HG03354 (cell line): Measurements from ENCODE around the gene ZFP36.

Experiments
- ATAC-seq: cut with Tn5 transposase; IDR thresholded peaks from one replicate; pipeline ENCODE4 v1.9.1; 2021; ENCODE audit warnings: mild to moderate bottlenecking; ENCODE audit not compliant: unreplicated experiment, poor library complexity, severe bottlenecking

The ZFP36 gene

DNA sequence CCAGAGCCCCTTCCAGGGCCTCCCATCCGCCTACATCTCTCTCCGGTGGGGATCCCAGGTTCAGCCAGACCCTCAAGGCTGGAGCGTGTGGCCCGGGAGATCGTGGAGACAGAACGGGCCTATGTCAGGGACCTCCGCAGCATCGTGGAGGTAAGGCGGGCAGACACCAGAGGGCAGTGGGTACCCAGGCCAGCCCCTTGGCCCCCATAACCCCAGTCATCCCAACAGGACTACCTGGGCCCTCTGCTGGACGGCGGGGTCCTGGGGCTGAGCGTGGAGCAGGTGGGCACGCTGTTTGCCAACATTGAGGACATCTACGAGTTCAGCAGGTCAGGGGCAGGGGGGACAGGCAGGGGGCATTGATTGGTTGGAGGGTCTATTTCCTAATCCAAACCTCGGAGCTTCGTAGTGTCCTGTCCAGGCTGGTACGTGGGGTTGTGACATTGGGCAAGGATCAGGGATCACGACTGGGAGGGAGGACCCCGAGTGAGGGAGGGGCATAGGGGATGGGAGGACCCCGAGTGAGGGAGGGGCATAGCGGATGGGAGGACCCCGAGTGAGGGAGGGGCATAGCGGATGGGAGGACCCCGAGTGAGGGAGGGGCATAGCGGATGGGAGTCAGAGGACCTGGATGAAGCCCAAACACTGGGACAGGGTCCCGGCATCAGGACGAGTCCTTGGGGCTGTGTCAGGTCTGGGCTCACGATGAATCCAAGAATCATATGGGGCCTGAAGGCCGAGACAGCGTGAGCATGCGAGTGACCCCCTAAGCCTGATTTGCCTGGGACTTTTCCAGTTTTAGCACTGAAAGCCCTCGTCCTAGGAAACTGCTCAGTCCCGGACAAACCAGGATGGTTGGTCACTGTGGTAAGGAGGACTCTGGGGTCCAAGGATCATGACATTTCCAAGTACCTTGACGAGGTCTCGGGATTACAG lies 8.7 kb downstream of the ZFP36 start:
- no peak for ATAC-seq

DNA sequence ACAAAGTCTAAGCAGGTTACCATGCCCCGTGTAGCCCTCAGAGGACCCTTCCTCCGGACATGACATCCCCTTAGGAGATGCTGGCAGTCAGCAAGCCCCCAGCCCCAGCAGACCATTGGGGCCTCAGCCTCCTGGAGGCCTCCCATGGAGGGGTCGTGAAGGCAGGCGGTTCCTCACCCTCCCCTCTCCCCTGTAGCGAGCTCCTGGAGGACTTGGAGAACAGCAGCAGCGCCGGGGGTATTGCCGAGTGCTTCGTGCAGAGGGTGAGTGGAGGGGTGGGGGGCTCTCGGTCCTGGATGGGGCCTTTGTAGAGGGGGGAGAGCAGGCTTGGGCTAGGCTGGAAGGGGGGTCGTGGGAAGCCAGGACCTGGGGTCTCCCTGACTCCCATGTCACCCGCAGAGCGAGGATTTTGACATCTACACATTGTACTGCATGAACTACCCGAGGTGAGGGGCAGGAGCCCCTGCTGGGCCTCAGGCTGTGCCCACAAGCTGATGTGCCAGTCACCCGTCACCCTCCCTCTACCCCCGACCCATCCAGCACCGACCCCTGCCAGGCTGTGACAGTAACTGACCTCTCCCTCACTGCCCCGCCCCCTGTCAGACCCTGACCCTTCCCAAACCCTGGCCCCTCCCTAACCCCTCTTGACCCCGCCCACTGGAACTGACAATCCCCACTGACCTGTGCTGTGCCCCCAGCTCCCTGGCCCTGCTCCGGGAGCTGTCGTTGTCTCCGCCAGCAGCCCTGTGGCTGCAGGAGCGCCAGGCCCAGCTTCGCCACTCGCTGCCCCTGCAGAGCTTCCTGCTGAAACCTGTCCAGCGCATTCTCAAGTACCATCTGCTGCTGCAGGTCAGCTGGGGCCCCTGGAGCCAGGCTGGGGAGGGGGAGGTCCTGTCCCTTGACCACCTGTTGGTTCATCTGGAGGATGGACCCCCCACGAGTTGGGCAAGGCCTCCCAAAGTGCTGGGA lies 9.8 kb downstream of the ZFP36 start:
- ATAC-seq, result no peak

DNA sequence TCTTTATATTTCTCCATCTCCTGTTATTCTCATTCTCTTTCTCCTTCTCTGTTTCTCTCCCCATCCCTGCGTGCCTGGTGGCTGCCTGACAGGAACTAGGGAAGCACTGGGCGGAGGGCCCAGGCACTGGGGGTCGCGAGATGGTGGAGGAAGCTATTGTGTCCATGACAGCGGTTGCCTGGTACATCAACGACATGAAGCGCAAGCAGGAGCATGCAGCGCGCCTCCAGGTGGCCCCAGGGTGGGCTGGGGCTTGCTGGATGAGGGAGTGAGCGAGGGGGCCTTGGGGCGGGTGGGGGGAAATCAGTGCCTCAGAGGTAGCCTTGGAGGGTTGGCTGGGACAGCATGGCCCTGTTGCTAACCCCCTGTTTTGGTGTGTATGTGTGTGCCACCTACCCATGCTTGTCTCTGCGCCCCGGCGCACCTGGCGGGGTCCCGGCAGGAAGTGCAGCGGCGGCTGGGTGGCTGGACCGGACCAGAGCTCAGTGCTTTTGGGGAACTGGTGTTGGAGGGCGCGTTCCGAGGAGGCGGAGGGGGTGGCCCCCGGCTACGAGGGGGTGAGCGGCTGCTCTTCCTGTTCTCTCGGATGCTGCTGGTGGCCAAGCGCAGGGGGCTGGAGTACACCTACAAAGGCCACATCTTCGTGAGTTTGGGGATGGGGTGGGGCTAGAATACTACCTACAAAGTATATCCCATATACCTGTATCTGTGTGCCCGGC lies 11.0 kb downstream of the ZFP36 start:
- ATAC-seq, result no peak

DNA sequence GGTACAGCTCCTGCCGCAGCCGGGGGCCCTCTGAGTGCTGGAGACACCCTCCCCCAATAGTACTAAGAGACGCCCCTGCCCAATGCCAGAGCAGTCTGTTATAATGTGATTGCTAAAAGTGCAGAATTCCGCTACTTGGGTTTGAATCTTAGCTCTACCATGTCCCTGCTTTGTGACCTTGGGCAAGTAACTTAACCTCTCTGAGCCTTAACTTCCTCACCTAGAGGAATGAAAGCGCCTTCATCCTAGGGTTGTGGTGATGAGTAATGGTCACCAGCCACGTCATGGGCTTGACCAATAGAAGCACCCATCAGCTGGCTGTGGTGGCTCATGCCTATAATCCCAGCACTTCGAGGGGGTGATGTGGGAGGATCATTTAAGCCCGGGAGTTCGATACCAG lies 12.4 kb downstream of the ZFP36 start:
- ATAC-seq, result no peak

DNA sequence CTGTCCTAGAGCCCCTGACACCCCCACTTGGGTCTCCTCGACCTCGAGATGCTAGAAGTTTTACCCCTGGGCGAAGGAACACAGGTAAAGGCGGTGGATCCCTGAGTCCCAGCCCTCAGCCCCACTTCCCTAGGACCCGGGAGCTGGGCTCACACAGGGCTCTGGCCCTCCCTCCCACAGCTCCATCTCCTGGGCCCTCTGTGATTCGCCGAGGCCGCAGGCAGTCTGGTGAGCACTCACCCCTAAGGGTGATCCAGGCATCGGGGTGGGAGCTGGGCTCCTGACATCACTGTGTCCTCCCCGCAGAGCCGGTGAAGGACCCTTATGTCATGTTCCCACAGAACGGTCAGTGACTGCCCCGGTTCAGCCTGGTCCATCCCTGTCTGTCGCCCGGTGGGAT lies 14.1 kb downstream of the ZFP36 start:
- ATAC-seq, result no peak

DNA sequence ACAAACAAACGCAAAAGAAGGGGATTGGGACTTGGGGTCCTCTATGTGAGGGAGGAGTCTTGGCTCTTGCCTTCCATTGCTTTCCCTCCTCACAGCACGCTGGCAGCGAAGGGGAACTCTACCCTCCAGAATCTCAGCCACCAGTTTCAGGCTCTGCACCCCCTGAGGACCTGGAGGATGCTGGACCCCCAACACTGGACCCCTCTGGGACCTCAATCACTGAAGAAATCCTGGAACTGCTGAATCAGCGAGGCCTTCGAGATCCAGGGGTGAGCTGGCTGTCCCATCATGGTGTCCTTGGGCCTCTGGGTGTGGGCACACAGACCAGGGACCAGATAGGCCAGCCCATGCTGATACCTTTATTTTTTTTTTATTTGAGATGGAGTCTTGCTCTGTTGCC lies 15.4 kb downstream of the ZFP36 start:
- ATAC-seq, result no peak

DNA sequence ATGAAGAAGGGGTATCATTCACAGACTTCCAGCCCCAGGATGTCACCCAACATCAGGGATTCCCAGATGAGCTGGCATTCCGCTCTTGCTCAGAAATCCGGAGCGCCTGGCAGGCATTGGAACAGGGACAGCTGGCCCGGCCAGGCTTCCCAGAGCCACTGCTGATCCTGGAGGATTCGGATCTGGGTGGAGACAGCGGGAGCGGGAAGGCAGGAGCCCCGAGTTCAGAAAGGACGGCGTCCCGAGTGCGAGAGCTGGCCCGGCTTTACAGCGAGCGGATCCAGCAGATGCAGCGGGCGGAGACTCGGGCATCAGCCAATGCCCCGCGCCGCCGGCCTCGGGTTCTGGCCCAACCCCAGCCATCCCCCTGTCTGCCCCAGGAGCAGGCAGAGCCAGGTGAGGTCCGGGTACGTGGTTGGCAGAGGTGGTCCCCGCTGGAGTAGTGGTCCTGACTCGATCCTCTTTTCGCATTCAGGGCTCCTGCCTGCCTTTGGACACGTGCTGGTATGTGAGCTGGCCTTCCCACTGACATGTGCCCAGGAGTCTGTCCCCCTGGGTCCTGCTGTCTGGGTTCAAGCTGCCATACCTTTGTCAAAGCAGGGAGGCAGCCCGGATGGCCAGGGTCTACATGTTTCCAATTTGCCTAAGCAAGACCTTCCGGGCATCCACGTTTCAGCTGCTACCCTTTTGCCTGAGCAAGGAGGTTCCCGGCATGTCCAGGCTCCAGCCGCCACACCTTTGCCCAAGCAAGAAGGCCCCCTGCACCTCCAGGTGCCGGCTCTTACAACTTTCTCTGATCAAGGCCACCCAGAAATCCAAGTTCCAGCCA lies 16.8 kb downstream of the ZFP36 start:
- ATAC-seq, result no peak

DNA sequence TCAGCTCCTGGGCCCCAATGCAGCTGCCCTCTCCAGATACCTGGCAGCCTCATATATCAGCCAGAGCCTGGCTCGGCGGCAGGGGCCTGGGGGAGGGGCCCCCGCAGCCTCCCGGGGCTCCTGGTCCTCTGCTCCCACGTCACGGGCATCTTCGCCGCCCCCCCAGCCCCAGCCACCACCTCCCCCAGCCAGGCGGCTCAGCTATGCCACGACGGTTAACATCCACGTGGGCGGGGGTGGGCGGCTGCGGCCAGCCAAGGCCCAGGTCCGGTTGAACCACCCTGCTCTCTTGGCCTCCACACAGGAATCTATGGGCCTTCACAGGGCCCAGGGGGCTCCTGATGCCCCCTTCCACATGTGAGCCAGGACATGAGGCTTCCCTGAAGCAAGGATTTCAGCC lies 18.3 kb downstream of the ZFP36 start:
- no peak for ATAC-seq

DNA sequence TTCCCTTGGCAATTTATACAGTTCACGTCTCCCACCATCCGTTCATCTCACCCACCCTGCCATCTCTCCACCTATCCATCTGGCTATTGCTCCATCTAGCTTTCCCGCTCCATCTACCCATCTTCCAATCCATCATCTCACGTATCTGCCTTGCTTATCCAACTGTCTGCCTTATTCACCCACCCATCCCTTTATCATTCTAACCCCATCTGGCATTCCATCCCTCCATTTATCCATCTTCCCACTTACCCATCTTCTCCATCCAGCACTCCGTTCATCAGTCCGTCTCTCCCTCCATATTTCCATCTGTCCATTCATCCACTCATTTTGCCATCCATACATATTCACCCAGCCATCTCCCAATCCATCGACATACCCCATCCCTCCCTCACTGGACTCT lies 19.1 kb downstream of the ZFP36 start:
- ATAC-seq, result no peak

DNA sequence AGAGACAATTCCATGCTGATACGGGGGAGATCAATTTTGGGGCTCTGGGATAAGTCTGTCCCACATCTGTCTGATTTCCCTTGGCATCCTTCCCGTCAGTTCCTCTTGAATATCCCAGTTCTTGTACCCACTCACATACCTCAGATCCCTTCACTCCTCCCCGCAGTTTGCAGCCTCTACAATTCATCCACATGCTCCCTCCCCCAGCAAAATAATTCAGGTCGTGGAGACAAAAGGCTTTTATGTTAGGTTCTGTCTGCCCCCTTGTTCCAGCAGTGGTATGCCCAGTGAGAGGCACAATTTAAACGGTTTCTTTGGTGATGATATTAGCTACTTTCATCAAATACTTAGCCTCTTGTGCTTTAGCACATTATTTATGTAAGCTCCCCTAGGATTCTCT lies 19.5 kb downstream of the ZFP36 start:
- no peak for ATAC-seq

DNA sequence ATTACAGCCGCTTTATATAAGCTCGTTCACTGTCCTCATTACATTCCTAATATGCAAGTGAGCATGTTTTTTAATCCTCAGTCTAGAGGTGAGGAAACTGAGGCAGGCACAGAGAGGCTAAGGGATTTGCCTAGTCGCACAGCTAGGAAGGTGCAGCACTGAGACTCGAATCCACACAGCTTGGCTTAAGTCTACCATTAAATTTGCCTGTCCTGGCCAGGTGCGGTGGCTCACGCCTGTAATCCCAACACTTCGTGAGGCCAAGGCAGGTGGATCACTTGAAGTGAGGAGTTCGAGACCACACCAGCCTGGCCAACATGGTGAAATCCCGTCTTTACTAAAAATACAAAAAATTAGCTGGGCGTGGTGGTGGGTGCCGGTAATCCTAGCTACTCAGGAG lies 21.1 kb downstream of the ZFP36 start:
- ATAC-seq, result no peak

DNA sequence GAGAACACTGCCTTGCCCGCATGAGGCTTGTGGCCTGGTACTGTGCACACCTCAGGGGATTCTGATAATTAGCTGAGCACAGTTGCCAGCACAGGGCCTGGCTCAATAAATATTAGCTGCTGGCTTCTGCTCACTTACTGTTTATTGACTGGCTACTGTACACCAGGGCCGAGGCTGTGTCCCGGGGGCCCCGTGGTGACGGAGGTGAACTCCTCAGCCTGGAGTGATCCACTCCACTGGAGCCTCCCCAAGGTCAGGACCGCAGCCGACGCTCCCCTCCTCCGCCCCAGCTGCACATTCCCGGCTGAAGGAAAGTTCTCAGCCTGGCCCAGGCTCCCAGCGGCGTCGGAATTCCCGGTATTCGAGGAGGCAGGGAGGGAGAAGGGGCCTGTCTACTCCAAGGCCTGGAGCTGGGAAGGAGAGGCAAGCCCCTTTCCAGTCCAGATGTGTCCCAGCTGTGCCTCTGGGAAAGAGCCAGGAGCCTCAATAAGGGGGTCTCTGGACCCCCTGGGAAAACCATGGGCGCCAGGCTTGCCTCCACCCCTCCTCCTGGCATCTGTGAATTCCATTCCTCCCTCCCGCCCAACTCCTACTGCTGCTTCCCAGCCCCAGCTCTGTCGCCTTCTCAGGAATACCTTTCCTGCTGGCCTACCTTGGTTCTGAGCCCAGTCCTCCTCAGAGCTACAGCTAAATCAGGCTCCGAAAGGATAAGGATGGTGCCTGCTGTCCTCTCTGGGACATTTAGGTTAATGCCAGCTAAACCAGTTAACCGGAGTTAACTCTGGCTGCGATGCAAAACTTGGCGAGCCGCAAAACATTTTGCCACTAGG lies 21.9 kb downstream of the ZFP36 start:
- no peak for ATAC-seq

DNA sequence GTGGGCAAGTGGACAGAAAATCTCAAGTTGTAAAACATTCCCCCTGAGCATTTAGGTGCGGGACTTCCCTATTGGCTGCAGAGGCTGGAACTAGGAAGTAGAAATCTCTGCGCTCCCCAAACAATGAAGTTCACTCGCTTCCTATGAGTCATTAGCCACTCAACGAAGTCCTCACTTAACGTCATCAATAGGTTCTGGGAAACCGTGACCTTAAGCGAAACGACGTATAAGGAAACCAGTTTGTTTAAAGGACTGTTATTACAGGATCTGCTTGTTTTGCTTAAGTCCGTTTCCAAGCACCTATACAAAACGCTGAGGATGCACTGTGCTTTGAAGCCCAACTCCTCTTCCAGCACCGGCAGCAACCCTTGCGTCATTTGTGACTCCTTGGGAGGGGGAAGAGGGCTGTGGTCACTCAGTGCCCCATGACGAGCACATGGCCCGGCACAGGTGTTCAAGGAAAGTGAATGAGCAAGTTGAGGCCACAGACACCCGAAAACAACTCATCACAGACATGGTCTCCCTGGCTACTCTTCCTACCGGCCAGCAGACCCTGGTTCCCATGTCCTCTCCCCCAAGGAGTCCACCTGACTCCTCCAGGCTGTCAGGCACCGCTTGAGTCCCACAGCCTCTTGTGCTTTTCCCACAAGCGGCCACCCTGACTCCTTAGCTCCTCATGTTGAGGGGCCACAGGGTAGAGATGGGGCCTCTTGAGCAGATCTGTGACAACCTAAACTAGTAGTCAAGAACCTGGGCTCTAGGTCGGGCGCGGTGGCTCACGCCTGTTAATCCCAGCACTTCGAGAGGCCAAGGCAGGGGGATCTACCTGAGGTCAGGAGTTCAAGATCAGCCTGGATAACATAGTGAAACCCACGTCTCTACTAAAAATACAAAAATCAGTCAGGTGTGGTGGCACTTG lies 24.3 kb downstream of the ZFP36 start:
- no peak for ATAC-seq

DNA sequence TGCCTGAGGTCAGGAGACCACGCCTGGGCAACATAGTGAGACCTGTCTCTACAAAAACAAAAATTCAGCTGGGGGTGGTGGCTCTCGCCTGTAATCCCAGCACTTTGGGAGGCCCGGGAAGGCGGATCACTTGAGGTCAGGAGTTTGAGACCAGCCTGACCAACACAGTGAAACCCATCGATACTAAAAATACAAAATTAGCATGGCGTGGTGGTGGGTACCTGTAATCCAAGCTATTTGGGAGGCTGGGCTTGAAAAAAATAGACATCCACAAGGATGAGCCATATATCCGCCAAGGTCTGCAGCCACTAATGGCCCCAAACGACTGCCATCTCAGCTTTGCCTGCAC lies 26.0 kb downstream of the ZFP36 start:
- ATAC-seq, result no peak

DNA sequence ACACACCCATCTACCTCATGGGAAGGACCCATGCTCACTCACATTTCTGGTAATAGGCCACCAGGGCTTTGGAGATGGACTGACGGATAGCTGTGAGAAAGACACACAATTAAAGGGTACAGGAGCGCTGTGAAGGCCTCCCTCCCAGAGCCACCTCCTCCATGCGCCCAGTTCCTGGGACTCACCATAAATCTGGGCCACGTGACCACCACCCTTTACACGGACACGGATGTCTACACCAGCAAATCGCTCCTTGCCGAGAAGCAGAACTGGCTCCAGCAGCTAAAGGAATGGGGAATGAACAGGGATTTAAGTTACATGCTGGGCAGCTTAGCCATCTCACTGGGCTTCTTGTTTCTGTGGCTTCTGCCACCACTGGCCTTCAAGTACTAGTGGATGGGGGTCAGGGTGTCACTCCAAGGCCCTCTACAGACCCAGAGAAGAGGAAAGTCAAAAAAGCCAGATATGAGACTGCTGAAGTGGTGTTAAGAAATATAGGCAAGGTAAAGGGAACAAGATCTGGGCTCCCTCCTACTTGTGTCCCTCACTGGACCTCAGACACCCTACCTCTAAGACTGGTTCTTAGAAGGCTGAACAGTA lies 26.9 kb downstream of the ZFP36 start:
- no peak for ATAC-seq

DNA sequence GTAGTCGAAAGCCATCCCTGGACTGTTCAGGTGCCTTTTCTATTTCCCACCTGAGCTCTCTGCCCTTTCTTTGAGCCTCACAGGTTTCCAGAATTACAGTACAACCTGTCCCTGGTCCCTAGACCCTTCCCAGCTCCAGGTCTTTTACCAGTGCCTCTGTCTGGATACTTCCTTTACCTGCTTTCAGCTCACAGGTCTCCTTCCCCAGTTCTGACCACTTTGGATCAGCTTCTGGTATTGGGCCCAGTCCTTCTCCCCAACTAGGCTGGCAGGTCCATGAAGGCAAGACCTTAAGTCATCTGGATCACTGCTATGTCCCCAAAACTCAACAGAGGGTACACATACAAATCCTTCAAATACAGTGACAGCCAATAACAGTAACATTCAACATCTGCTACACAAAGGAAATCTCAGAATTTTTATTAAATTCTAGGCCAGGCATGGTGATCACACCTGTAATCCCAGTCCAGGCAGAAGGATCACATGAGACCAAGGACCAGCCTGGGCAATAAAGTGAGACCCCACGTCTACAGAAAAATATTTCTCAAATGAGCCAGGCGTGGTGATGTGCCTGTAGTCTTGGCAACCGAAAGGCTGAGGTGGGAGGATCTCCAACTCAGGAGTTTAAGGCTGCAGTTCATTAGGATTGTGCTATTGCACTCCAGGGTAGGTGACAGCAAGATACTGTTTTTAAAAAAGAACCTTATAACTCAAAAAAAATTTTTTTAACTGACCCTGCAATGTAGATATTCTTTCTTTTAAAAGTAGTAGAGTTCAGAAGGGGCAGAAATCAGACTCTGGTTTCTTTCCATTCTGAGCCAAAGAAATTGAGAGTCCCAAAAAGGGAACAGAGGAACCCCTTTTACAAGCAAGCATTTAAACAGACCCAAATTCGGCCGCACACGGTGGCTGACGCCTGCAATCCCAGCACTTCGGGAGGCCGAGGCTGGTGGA lies 27.8 kb downstream of the ZFP36 start:
- no peak for ATAC-seq
